H9 (cell line): ENCODE data around the gene KRTDAP. TPM values are rescaled to one million over a fixed set of nuclear protein-coding genes. Genes with fewer than 3 reads are reported as not detected.
A peak's percentile ranks its signal among the peaks of the same experiment; 100 is the strongest.

Experiments used
- DNase-seq: peaks from one replicate; pipeline ENCODE4 v3.0.0-alpha.2; 2017
- H2AFZ ChIP-seq: one replicate; pipeline ENCODE4 v1.6.1; 2013; ENCODE audit warnings: mild to moderate bottlenecking, low read length, control low read depth, moderate library complexity
- H2AK5ac ChIP-seq: 2 replicates; pipeline ENCODE4 v1.6.1; 2013; ENCODE audit warnings: low read length, control low read depth, mixed read lengths; ENCODE audit not compliant: insufficient read length
- H2BK120ac ChIP-seq: one replicate; pipeline ENCODE4 v1.6.1; 2013; ENCODE audit warnings: low read depth, mild to moderate bottlenecking, low read length, control low read depth, inconsistent platforms; ENCODE audit not compliant: poor library complexity, severe bottlenecking
- H2BK12ac ChIP-seq: 2 replicates; pipeline ENCODE4 v1.6.1; 2013; ENCODE audit warnings: low read length, control low read depth, mixed read lengths, low read depth; ENCODE audit not compliant: insufficient read length
- H2BK15ac ChIP-seq: 2 replicates; pipeline ENCODE4 v1.6.1; 2013; ENCODE audit warnings: low read depth, low read length, control low read depth
- H2BK20ac ChIP-seq: one replicate; pipeline ENCODE4 v1.6.1; 2013; ENCODE audit warnings: low read depth, mild to moderate bottlenecking, low read length, control low read depth, inconsistent platforms; ENCODE audit not compliant: poor library complexity, severe bottlenecking
- H2BK5ac ChIP-seq: 2 replicates; pipeline ENCODE4 v1.6.1; 2013; ENCODE audit warnings: low read length, control low read depth, mixed read lengths; ENCODE audit not compliant: insufficient read length
- H3K14ac ChIP-seq: 2 replicates; pipeline ENCODE4 v1.6.1; 2013; ENCODE audit warnings: low read length, control low read depth; ENCODE audit not compliant: insufficient read depth
- H3K18ac ChIP-seq: 2 replicates; pipeline ENCODE4 v1.6.1; 2013; ENCODE audit warnings: low read depth, mild to moderate bottlenecking, mixed read lengths, low read length, control low read depth; ENCODE audit not compliant: insufficient read length
- H3K23ac ChIP-seq: 2 replicates; pipeline ENCODE4 v1.6.1; 2013; ENCODE audit warnings: low read length, control low read depth, mixed read lengths, low read depth; ENCODE audit not compliant: insufficient read length
- H3K23me2 ChIP-seq: 2 replicates; pipeline ENCODE4 v1.6.1; 2013; ENCODE audit warnings: low read depth, mild to moderate bottlenecking, mixed read lengths, low read length, control low read depth; ENCODE audit not compliant: insufficient read length, poor library complexity, severe bottlenecking
- H3K27ac ChIP-seq: 2 replicates; pipeline ENCODE4 v1.5.1; 2013; ENCODE audit warnings: low read length, control low read depth, mixed read lengths, low read depth; ENCODE audit not compliant: insufficient read length
- H3K27me3 ChIP-seq: 2 replicates; pipeline ENCODE4 v1.6.1; 2013; ENCODE audit warnings: low read length, control low read depth, inconsistent platforms; ENCODE audit not compliant: insufficient read depth
- H3K4ac ChIP-seq: 2 replicates; pipeline ENCODE4 v1.6.1; 2013; ENCODE audit warnings: low read depth, mild to moderate bottlenecking, control low read depth, inconsistent platforms, low read length, moderate library complexity
- H3K4me1 ChIP-seq: 2 replicates; pipeline ENCODE4 v1.6.1; 2013; ENCODE audit warnings: low read length, control low read depth, inconsistent platforms; ENCODE audit not compliant: insufficient read depth
- H3K4me2 ChIP-seq: 2 replicates; pipeline ENCODE4 v1.6.1; 2013; ENCODE audit warnings: low read length, control low read depth, mixed read lengths; ENCODE audit not compliant: insufficient read length, insufficient read depth
- H3K56ac ChIP-seq: 2 replicates; pipeline ENCODE4 v1.6.1; 2013; ENCODE audit warnings: low read depth, mild to moderate bottlenecking, mixed read lengths, low read length, control low read depth; ENCODE audit not compliant: insufficient read length
- H3K79me1 ChIP-seq: 2 replicates; pipeline ENCODE4 v1.6.1; 2013; ENCODE audit warnings: low read depth, mild to moderate bottlenecking, moderate library complexity, low read length, control low read depth, inconsistent platforms; ENCODE audit not compliant: insufficient read depth, poor library complexity, severe bottlenecking
- H3K79me2 ChIP-seq: 2 replicates; pipeline ENCODE4 v1.6.1; 2013; ENCODE audit warnings: low read length, control low read depth, inconsistent platforms; ENCODE audit not compliant: insufficient read depth
- H3K9ac ChIP-seq: 2 replicates; pipeline ENCODE4 v1.6.1; 2013; ENCODE audit warnings: low read length, control low read depth, mixed read lengths; ENCODE audit not compliant: insufficient read length; ENCODE audit errors: extremely low read depth
- H3K9me3 ChIP-seq: one replicate; pipeline ENCODE4 v1.6.1; 2013; ENCODE audit warnings: low read depth, low read length, inconsistent platforms; ENCODE audit not compliant: control insufficient read depth
- H3T11ph ChIP-seq: one replicate; pipeline ENCODE4 v1.6.1; 2013; ENCODE audit warnings: mild to moderate bottlenecking, low read length, control low read depth, inconsistent platforms
- H4K20me1 ChIP-seq: one replicate; pipeline ENCODE4 v1.6.1; 2013; ENCODE audit not compliant: control insufficient read depth, insufficient read length, insufficient read depth
- H4K5ac ChIP-seq: 2 replicates; pipeline ENCODE4 v1.6.1; 2013; ENCODE audit warnings: low read depth, mild to moderate bottlenecking, mixed read lengths, low read length, control low read depth; ENCODE audit not compliant: insufficient read length
- H4K8ac ChIP-seq: replicated peaks from 2 replicates; pipeline ENCODE4 v1.6.1; 2013; ENCODE audit warnings: low read length, control low read depth, mixed read lengths, low read depth; ENCODE audit not compliant: insufficient read length
- H4K91ac ChIP-seq: 2 replicates; pipeline ENCODE4 v1.6.1; 2013; ENCODE audit warnings: low read depth, mild to moderate bottlenecking, moderate library complexity, mixed read lengths, low read length, control low read depth; ENCODE audit not compliant: insufficient read length
- H3K27ac Mint-ChIP-seq, 3 experiments: 2 replicates in 2 of 3; 3 replicates in 1 of 3; pipeline ENCODE4 v1.8.0; 2020 to 2021; ENCODE audit warnings: mixed read lengths in 3 of 3, mild to moderate bottlenecking in 1 of 3, moderate library complexity in 1 of 3
- H3K27me3 Mint-ChIP-seq: 2 replicates; pipeline ENCODE4 v1.8.0; 2021; ENCODE audit warnings: low read depth, mild to moderate bottlenecking, moderate library complexity, mixed read lengths
- H3K36me3 Mint-ChIP-seq, 3 experiments: 2 replicates in 2 of 3; 3 replicates in 1 of 3; pipeline ENCODE4 v1.8.0; 2020 to 2021; ENCODE audit warnings: low read depth in 3 of 3, mixed read lengths in 3 of 3; ENCODE audit not compliant: insufficient read depth in 1 of 3
- H3K4me1 Mint-ChIP-seq, 2 experiments: 2 replicates each; pipeline ENCODE4 v1.8.0; 2020; ENCODE audit warnings: mixed read lengths in 2 of 2
- H3K4me3 Mint-ChIP-seq, 2 experiments: 2 replicates in 1 of 2; 3 replicates in 1 of 2; pipeline ENCODE4 v1.8.0; 2020 to 2021; ENCODE audit warnings: mild to moderate bottlenecking in 2 of 2, mixed read lengths in 2 of 2, moderate library complexity in 1 of 2
- H3K9me3 Mint-ChIP-seq, 2 experiments: 2 replicates in 1 of 2; 3 replicates in 1 of 2; pipeline ENCODE4 v1.8.0; 2020; ENCODE audit warnings: mild to moderate bottlenecking in 2 of 2, mixed read lengths in 2 of 2, moderate library complexity in 1 of 2
- WGBS: extraction: QIAGEN DNeasy Blood & Tissue Kit; methylation state at CpG from one replicate; pipeline ENCODE4 v1.1.7; 2013; ENCODE audit warnings: missing lambda C conversion rate, low lambda C conversion rate, mixed read lengths; ENCODE audit not compliant: insufficient read length; ENCODE audit errors: extremely low coverage; 5-methylcytosine and 5-hydroxymethylcytosine counted together
- total RNA-seq: library from RNA; stranded (reverse); gene quantifications from 2 replicates; pipeline ENCODE4 v1.2.1, GENCODE V29; 2021
- TF ChIP-seq, protein P1 (sequence below): fragments of 200-600 bp; sonication (generic); conservative IDR thresholded peaks from 3 replicates; pipeline ENCODE4 v1.8.0; 2021; ENCODE audit warnings: antibody characterized with exemption, mild to moderate bottlenecking

Gene KRTDAP
- total RNA-seq, 1 experiment from 2014 or later: 0.87 TPM

DNA sequence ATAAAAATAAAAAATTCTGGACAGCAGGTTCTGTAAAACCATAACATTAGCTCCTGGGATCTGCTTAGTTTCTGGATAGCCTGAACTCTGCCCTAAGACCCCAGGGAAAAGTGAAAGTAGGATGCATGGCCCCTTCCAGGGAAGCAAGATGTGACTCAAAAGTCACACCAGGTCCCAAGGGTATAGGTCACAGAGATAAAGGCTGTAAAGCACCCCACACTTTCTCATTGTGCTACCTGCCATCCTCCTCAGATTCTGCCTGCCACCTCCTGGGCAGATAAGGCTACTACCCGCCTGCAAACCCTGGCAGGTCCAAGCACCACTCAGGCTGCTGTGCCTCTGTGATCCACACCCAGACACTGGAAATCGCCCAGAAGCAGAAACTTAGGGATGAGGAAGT is 21.6 kb downstream of the KRTDAP start:
- no peak overlapping the region for H3K9ac ChIP-seq
- no peaks in the 10 kb centered on the region for H4K20me1 ChIP-seq
- no peak overlapping the region for H2BK120ac ChIP-seq
- H2AK5ac ChIP-seq: no peak overlapping the region
- no peak overlapping the region for H2BK5ac ChIP-seq
- H4K5ac ChIP-seq: no peak overlapping the region
- no peak overlapping the region for H4K8ac ChIP-seq
- no peaks in the 10 kb centered on the region for H3K9me3 Mint-ChIP-seq
- no peaks in the 10 kb centered on the region for H3K9me3 ChIP-seq
- H3K14ac ChIP-seq: no peak overlapping the region
- H3K23me2 ChIP-seq: no peaks in the 10 kb centered on the region
- H3K4me3 Mint-ChIP-seq: no peak overlapping the region
- no peak overlapping the region for H2BK15ac ChIP-seq
- WGBS: no CpG with 5 or more reads among the region's 2 CpGs
- H3T11ph ChIP-seq: no peak overlapping the region
- no peak overlapping the region for H3K18ac ChIP-seq
- no peak overlapping the region for H3K4me2 ChIP-seq
- H2BK12ac ChIP-seq: no peak overlapping the region
- H3K79me2 ChIP-seq: no peaks in the 10 kb centered on the region
- no peaks in the 10 kb centered on the region for H3K4me1 ChIP-seq
- no peaks in the 10 kb centered on the region for H3K79me1 ChIP-seq
- no peaks in the 10 kb centered on the region for H3K36me3 Mint-ChIP-seq
- H3K27me3 ChIP-seq: no peaks in the 10 kb centered on the region
- H4K91ac ChIP-seq: no peak overlapping the region
- TF ChIP-seq, protein P1, sequence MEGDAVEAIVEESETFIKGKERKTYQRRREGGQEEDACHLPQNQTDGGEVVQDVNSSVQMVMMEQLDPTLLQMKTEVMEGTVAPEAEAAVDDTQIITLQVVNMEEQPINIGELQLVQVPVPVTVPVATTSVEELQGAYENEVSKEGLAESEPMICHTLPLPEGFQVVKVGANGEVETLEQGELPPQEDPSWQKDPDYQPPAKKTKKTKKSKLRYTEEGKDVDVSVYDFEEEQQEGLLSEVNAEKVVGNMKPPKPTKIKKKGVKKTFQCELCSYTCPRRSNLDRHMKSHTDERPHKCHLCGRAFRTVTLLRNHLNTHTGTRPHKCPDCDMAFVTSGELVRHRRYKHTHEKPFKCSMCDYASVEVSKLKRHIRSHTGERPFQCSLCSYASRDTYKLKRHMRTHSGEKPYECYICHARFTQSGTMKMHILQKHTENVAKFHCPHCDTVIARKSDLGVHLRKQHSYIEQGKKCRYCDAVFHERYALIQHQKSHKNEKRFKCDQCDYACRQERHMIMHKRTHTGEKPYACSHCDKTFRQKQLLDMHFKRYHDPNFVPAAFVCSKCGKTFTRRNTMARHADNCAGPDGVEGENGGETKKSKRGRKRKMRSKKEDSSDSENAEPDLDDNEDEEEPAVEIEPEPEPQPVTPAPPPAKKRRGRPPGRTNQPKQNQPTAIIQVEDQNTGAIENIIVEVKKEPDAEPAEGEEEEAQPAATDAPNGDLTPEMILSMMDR: peak; percentile 72
- H3K56ac ChIP-seq: no peak overlapping the region
- DNase-seq: peak; percentile 70
- H3K27ac ChIP-seq: no peak overlapping the region
- H2BK20ac ChIP-seq: no peak overlapping the region
- peaks cover 20% of the 10 kb centered on the region in 2 experiments for H3K4me1 Mint-ChIP-seq
- no peak overlapping the region for H3K27ac Mint-ChIP-seq
- no peak overlapping the region for H3K23ac ChIP-seq
- peaks cover 7% of the 10 kb centered on the region for H3K27me3 Mint-ChIP-seq
- no peak overlapping the region for H2AFZ ChIP-seq
- no peak overlapping the region for H3K4ac ChIP-seq
